DOHH2 (cell line): Measurements from ENCODE around the gene NEK2.

Experiments used
- H3F3A ChIP-seq: fragments of 200-600 bp; sonication (generic), shearing (Covaris generic); 2 replicates; pipeline ENCODE4 v1.6.0; 2016; ENCODE audit warnings: antibody characterized with exemption, mild to moderate bottlenecking; ENCODE audit not compliant: control insufficient read depth, insufficient read depth
- H3K27ac ChIP-seq: fragments of 200-600 bp; sonication (generic); 2 replicates; pipeline ENCODE4 v1.5.1; 2014; ENCODE audit warnings: low read depth, mild to moderate bottlenecking, low read length, moderate library complexity
- H3K27me3 ChIP-seq: fragments of 200-600 bp; sonication (generic); 2 replicates; pipeline ENCODE4 v1.6.1; 2014; ENCODE audit warnings: mild to moderate bottlenecking, low read length, mixed read lengths; ENCODE audit not compliant: control insufficient read depth
- H3K36me3 ChIP-seq: fragments of 200-600 bp; sonication (generic); 2 replicates; pipeline ENCODE4 v1.6.1; 2014; ENCODE audit warnings: mild to moderate bottlenecking, low read length, moderate library complexity, mixed read lengths; ENCODE audit not compliant: control insufficient read depth
- H3K4me1 ChIP-seq: fragments of 200-600 bp; sonication (generic); 2 replicates; pipeline ENCODE4 v1.6.1; 2014; ENCODE audit warnings: mild to moderate bottlenecking, low read length, mixed read lengths; ENCODE audit not compliant: control insufficient read depth
- H3K4me2 ChIP-seq: fragments of 200-600 bp; sonication (generic); 2 replicates; pipeline ENCODE4 v1.6.0; 2014; ENCODE audit warnings: mild to moderate bottlenecking, low read length, moderate library complexity
- H3K4me3 ChIP-seq: fragments of 200-600 bp; sonication (generic); 2 replicates; pipeline ENCODE4 v1.5.1; 2014; ENCODE audit warnings: mild to moderate bottlenecking, low read length, mixed read lengths
- H3K79me2 ChIP-seq: fragments of 200-600 bp; sonication (generic); 2 replicates; pipeline ENCODE4 v1.6.1; 2014; ENCODE audit warnings: mild to moderate bottlenecking, low read length, mixed read lengths; ENCODE audit not compliant: control insufficient read depth
- H3K9me2 ChIP-seq: fragments of 200-600 bp; sonication (generic); replicated peaks from 2 replicates; pipeline ENCODE4 v1.6.1; 2014; ENCODE audit warnings: mild to moderate bottlenecking, low read length, mixed read lengths; ENCODE audit not compliant: control insufficient read depth
- H3K9me3 ChIP-seq: fragments of 200-600 bp; sonication (generic); 2 replicates; pipeline ENCODE4 v1.6.1; 2014; ENCODE audit warnings: antibody characterized with exemption, low read length, mixed read lengths; ENCODE audit not compliant: control insufficient read depth, insufficient read depth
- H4K20me1 ChIP-seq: fragments of 200-600 bp; sonication (generic); 2 replicates; pipeline ENCODE4 v1.6.0; 2014; ENCODE audit warnings: low read depth, mild to moderate bottlenecking, antibody characterized with exemption, low read length, moderate library complexity; ENCODE audit not compliant: control insufficient read depth, insufficient read depth
- EZH2phosphoT487 ChIP-seq: fragments of 200-600 bp; sonication (generic); IDR thresholded peaks from 2 replicates; pipeline ENCODE4 v1.6.1; 2017; ENCODE audit warnings: borderline replicate concordance, mild to moderate bottlenecking, antibody characterized with exemption, low read length, moderate library complexity, mixed read lengths
- TF ChIP-seq, protein P1 (sequence below): fragments of 200-600 bp; sonication (generic); IDR thresholded peaks from one replicate; pipeline ENCODE4 v1.5.1; 2014; ENCODE audit warnings: antibody characterized with exemption, mild to moderate bottlenecking, low read depth, low read length; ENCODE audit not compliant: poor library complexity, severe bottlenecking

NEK2 gene

GRCh38 chr1:211632808-211633523, 42.5 kb downstream of the NEK2 start:
- no peaks in the 10 kb centered on the region for H3K9me2 ChIP-seq
- no peaks in the 10 kb centered on the region for H3K4me1 ChIP-seq
- no peaks in the 10 kb centered on the region for H3K79me2 ChIP-seq
- H3K36me3 ChIP-seq, result no peaks in the 10 kb centered on the region
- H3K4me3 ChIP-seq, result no peak overlapping the region
- no peaks in the 10 kb centered on the region for H3K27me3 ChIP-seq
- H3K4me2 ChIP-seq, result no peak overlapping the region
- no peaks in the 10 kb centered on the region for H3F3A ChIP-seq
- H3K27ac ChIP-seq, result no peak overlapping the region
- H3K9me3 ChIP-seq, result no peaks in the 10 kb centered on the region
- no peak for TF ChIP-seq EZH2phosphoT487
- TF ChIP-seq, protein P1, sequence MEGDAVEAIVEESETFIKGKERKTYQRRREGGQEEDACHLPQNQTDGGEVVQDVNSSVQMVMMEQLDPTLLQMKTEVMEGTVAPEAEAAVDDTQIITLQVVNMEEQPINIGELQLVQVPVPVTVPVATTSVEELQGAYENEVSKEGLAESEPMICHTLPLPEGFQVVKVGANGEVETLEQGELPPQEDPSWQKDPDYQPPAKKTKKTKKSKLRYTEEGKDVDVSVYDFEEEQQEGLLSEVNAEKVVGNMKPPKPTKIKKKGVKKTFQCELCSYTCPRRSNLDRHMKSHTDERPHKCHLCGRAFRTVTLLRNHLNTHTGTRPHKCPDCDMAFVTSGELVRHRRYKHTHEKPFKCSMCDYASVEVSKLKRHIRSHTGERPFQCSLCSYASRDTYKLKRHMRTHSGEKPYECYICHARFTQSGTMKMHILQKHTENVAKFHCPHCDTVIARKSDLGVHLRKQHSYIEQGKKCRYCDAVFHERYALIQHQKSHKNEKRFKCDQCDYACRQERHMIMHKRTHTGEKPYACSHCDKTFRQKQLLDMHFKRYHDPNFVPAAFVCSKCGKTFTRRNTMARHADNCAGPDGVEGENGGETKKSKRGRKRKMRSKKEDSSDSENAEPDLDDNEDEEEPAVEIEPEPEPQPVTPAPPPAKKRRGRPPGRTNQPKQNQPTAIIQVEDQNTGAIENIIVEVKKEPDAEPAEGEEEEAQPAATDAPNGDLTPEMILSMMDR, result no peak
- H4K20me1 ChIP-seq, result no peaks in the 10 kb centered on the region

DNA sequence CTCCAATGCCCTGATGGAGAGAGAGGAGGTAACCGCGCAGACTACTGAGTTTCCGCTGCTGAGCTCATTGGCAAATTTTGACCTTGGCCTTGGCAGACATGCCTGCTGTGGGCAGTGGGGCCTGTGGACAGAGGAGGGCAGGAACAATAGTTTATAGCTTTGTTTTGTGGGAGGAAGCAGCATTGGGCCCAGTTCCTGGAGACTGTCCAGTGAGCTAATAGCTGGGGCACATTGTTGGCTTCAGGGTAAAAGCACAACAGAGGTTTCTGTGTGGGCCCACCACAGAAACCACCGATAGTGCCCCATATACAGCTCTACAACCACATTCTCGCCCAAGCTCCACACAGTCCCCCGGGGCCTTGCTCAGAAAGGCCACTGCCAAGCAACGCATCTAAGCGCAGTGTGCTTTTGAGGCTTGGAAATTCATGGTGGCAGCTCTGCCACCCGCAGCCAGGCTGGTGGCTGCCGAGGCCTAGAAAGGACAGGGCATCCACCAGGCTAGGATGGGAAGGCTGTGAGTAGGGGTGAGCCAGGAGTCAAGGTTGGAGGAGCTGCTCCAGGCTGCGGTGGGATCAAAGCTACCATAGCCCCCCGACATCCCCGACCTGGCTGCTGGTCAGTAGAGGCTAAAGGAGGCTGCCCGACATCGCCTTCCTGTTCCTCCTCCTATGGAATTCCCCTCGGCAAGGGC, 43.2 kb downstream of the NEK2 start:
- H4K20me1 ChIP-seq, result no peaks in the 10 kb centered on the region
- no peaks in the 10 kb centered on the region for H3K27me3 ChIP-seq
- H3F3A ChIP-seq, result no peaks in the 10 kb centered on the region
- H3K4me1 ChIP-seq, result no peaks in the 10 kb centered on the region
- no peak overlapping the region for H3K27ac ChIP-seq
- no peak overlapping the region for H3K4me3 ChIP-seq
- H3K9me2 ChIP-seq, result no peaks in the 10 kb centered on the region
- H3K9me3 ChIP-seq, result no peaks in the 10 kb centered on the region
- no peak for TF ChIP-seq EZH2phosphoT487
- TF ChIP-seq, protein P1, result no peak
- H3K4me2 ChIP-seq, result no peak overlapping the region
- H3K36me3 ChIP-seq, result no peaks in the 10 kb centered on the region
- H3K79me2 ChIP-seq, result no peaks in the 10 kb centered on the region

GRCh38 chr1:211631168-211631567, 44.3 kb downstream of the NEK2 start:
- Histone ChIP-seq H3K27me3 (no peaks in the 10 kb centered on the region), H3F3A (no peaks in the 10 kb centered on the region), H4K20me1 (no peaks in the 10 kb centered on the region), H3K79me2 (no peaks in the 10 kb centered on the region), H3K9me3 (no peaks in the 10 kb centered on the region), H3K4me3 (no peak overlapping the region), H3K9me2 (no peaks in the 10 kb centered on the region), H3K4me1 (no peaks in the 10 kb centered on the region), H3K4me2 (no peak overlapping the region), H3K36me3 (no peaks in the 10 kb centered on the region), H3K27ac (no peak overlapping the region)
- TF ChIP-seq EZH2phosphoT487, result no peak
- TF ChIP-seq, protein P1, result no peak
